Measurements from ENCODE around the gene SPATA45.
"Not testable (repeated sequence)": the region's sequence is repeated elsewhere in the genome, so short reads cannot be mapped to it uniquely, and the experiment has no call there.

The SPATA45 gene

DNA sequence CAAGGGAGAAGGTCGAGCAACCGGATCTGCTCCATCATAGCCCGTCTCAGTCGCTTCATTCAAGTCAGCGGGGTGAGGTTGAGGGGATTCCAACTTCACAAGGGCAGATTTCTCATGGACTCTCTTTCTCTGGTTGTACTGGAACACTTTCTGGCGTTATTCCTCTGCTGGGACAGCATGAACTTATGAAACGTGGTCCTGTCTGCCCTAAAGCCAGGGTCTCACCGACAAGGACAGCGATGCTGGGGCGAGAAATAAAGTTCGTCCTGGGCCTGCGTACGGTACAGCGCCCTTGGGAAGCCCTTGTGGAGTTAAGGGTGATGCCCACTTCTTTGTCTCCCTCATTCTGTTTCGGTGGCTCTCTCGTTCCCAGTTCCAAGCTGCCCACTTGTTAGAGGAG, 9.3 kb upstream of the SPATA45 start:
- no peak overlapping the region for H3K4me3 ChIP-seq (ENCODE audit: low read length)
- no peak for DNase-seq (ENCODE audit: low read depth)

DNA sequence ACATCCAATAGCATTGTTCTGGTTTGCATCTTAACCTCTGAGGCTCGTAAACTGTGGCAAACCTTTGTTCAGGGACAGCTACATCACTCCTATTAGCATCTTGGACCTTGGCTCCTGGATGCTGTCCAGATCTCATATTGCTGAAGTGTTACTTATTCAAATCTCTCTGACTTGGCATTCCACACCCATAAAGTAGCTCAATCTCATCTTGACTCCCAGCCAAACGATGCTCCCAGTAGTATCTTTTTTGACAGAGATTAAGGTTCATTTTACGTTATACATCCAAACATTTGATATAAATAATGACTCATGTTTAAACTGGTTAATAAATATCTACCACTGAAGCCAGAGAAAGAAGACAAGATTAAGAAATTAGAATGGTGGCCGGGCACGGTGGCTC, 6.2 kb upstream of the SPATA45 start:
- TF ChIP-seq, protein P1, sequence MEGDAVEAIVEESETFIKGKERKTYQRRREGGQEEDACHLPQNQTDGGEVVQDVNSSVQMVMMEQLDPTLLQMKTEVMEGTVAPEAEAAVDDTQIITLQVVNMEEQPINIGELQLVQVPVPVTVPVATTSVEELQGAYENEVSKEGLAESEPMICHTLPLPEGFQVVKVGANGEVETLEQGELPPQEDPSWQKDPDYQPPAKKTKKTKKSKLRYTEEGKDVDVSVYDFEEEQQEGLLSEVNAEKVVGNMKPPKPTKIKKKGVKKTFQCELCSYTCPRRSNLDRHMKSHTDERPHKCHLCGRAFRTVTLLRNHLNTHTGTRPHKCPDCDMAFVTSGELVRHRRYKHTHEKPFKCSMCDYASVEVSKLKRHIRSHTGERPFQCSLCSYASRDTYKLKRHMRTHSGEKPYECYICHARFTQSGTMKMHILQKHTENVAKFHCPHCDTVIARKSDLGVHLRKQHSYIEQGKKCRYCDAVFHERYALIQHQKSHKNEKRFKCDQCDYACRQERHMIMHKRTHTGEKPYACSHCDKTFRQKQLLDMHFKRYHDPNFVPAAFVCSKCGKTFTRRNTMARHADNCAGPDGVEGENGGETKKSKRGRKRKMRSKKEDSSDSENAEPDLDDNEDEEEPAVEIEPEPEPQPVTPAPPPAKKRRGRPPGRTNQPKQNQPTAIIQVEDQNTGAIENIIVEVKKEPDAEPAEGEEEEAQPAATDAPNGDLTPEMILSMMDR (conservative IDR thresholded peaks at IDR 0.05; ENCODE audit: low read length): no peak
- no peak overlapping the region for H3K4me3 ChIP-seq (ENCODE audit: low read length)
- no peak for DNase-seq (ENCODE audit: low read depth)

More for the DNA sequence above, 9.3 kb upstream of the SPATA45 start:
- TF ChIP-seq, protein P1 (conservative IDR thresholded peaks at IDR 0.05; ENCODE audit: low read length): no peak

DNA sequence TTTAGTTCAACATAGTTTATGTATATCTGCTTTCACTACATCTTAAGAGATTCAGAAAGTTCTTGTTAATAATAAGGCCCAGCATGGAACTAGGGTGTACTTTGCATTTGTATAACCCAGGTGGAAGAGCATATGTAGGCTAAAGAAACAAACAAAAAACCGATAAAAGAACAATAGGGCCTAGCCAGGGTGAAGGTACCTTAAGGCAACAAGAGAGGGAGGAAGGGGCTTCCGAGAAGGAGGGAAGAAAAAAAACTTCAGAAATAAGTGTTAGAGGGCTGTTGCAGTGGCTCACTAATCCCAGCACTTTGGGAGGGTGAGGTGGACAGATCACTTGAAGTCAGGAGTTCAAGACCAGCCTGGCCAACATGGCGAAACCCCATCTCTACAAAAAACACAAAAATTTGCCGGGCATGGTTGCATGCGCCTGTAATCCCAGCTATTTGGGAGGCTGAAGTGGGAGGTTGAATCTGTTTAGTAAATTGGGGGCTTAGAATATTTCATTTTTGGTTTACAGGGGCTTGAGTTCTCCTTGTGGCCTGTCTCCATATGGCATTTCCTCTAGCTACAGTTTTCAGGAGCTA, 4.7 kb upstream of the SPATA45 start:
- TF ChIP-seq, protein P1 (conservative IDR thresholded peaks at IDR 0.05; ENCODE audit: low read length): no peak
- no peak for DNase-seq (ENCODE audit: low read depth)
- H3K4me3 ChIP-seq (ENCODE audit: low read length): no peak overlapping the region

DNA sequence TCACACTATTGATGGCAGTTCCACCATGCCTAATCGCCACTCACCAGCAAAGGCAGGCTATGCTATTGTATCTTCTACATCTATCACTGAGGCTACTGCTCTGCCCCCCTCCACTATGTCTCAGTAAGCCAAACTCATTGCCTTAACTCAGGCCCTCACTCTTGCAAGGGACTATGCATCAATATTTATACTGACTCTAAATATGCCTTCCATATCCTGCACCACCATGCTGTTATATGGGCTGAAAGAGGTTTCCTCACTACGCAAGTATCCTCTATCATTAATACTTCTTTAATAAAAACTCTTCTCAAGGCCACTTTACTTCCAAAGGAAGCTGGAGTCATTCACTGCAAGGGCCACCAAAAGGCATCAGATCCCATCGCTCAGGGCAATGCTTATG, 2.9 kb downstream of the SPATA45 start:
- not testable (repeated sequence) for H3K4me3 ChIP-seq (ENCODE audit: low read length)

DNA sequence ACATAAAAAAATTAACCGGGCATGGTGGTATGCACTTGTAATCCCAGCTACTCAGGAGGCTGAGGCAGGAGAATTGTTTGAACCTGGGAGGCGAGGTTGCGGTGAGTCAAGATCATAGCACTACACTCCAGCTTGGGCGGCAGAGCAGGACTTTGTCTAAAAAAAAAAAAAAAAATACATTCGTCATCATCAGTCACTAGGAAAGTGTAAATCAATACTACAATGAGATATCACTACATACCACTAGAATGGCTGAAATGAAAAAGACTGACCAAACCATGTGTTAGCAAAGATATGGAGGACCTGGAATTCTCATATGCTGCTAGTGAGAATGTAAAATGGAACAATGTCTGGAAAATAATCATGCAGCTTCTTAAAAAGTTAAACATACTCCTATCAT, 9.3 kb downstream of the SPATA45 start:
- TF ChIP-seq, protein P1 (conservative IDR thresholded peaks at IDR 0.05; ENCODE audit: low read length): no peak
- no peak overlapping the region for H3K4me3 ChIP-seq (ENCODE audit: low read length)
- no peak for DNase-seq (ENCODE audit: low read depth)

More for the DNA sequence above, 2.9 kb downstream of the SPATA45 start:
- not testable (repeated sequence) for DNase-seq (ENCODE audit: low read depth)

DNA sequence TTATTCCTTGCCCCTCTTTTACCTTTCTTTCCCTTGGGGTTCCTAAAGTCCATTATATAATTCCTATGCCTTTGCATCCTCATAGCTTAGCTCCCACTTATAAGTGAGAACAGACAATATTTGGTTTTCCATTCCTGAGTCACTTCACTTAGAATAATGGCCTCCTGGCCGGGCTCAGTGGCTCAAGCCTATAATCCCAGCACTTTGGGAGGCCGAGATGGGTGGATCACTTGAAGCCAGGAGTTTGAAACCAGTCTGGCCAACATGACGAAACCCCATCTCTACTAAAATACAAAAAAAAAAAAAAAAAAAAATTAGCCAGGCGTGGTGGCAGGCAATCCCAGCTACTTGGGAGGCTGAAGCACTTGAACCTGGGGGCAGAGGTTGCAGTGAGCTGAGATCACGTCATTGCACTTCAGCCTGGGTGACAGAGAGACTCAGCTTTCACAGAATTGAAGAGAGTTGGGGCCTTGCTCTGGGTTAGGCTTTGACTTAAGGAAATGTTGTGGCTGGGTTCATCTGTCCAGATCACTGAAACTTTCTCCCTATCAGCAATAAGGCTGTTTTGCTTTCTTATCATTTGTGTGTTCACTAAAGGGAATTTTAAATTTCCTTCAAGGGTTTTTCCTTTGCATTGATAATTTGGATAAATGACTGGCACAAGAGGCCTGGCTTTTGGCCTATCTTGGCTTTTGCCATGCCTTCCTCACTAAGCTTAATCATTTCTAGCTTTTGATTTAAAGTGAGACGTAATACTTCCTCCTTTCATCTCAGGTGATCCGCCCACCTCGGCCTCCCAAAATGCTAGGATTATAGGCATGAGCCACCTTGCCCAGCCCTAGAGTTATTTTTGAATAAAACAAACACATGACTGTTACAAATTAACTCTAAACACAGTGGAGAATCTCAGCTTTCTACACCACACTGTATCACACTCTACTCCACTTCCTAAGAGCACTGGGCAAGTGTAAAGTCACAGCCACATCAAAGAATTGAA, 13.9 kb downstream of the SPATA45 start:
- DNase-seq (ENCODE audit: low read depth); H3K4me3 ChIP-seq (ENCODE audit: low read length): not testable (repeated sequence)

DNA sequence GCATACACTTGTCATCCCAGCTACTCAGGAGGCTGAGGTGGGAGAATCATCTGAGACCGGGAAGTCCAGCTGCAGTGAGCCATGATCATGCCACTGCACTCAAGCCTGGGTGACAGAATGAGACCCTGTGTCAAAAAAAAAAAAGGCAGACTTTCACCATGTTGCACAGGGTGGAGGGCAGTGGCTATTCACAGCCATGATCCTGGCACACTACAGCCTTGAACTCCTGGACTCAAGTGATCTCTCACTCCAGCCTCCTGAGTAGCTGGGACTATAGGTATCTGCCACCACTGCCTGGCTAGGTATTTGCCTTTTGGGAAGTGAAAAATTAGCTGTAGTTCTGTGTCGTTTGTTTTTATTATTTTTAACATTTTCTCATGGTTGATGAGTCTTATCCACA, 19.1 kb downstream of the SPATA45 start:
- no peak for DNase-seq (ENCODE audit: low read depth)
- H3K4me3 ChIP-seq (ENCODE audit: low read length): no peak overlapping the region
- TF ChIP-seq, protein P1 (conservative IDR thresholded peaks at IDR 0.05; ENCODE audit: low read length): no peak

DNA sequence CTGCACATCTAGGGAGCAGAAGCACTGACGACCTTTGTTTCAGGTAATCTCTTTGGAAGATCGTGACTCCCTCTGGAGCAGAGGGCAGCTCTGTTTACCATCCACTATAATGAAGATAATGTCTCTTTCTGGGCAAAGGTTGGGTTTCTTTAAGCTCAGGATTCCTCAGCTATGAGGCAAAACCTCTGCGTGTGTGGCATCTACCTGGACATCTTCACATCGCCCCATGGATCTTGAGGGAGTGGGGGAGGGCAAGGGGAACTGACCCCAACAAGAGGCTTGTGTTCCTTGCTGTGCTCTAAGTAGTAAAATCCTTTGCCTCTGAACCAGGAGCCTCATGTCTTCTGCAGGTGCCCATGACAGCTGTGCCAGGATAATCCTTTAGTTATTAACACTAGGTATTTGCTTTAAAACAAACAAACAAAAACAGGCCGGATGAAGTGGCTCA, 19.6 kb downstream of the SPATA45 start:
- DNase-seq (ENCODE audit: low read depth): no peak
- no peak overlapping the region for H3K4me3 ChIP-seq (ENCODE audit: low read length)
- TF ChIP-seq, protein P1 (conservative IDR thresholded peaks at IDR 0.05; ENCODE audit: low read length): no peak
